Middle frontal gyrus (tissue), 1 donor: ENCODE data around the gene CAPZA3.
"Not testable (repeated sequence)": the region's sequence is repeated elsewhere in the genome, so short reads cannot be mapped to it uniquely, and the experiment has no call there.

Experiments used
- DNase-seq: peaks from one replicate; pipeline ENCODE4 v3.0.0-alpha.2; 2015; ENCODE audit warnings: low spot score; ENCODE audit errors: extremely low spot score

CAPZA3 gene

DNA sequence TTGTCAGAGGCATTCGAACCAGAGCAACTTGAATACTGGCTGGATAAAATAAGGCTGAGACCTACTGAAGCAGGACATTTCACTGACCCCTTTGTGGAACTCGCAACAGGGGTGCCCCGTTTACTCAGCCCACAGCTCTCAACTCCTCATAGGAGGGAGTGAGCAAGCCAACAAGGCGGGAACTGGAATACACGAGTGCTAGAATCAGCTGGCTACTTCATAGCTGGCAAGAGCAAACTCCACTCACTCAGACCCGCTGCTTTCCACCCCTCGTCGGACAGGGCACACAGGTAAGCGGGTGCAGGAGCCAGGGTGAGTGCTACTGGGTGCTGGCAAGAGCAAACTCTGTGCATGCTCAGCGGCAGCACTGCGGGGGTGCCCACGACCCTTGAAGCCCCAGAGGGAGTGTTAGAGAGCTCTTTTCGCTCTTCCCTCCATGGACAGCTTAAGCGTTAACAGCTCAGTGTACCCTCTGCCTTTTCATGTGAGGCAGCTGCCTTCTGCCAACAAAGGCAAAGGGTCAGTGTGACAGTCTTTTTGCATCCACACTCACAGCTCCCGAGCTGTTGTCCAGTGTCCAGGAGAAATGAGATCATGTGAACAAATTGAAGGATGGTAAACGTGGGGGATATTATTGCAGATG is 15.7 kb downstream of the CAPZA3 start:
- no peak for DNase-seq

DNA sequence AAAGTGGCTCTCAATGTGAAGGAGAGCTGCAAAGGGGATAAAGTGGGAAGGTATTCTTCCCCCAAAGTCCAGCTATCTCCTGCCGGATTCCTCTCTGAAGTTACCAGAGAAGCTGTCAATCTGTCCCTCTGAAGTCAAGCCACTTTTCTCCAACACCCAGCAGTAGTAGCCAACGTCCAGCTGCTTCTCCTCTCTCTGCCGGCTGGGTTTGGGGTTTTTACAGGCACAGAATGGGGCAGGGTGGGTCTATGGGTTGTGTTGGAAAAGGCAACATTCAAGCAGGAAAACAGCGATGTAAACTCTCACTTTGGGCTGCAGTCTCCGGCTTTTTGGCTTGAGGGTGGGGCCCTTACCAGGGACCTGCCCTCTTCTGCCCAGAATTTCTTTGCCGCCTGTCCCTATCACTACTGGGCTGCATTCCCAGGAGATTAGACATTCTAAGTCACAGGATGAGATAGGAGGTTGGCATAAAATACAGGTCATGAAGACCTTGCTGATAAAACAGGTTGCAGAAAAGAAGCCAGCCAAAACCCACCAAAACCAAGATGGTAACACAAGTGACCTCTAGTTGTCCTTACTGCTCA is 16.3 kb downstream of the CAPZA3 start:
- no peak for DNase-seq

DNA sequence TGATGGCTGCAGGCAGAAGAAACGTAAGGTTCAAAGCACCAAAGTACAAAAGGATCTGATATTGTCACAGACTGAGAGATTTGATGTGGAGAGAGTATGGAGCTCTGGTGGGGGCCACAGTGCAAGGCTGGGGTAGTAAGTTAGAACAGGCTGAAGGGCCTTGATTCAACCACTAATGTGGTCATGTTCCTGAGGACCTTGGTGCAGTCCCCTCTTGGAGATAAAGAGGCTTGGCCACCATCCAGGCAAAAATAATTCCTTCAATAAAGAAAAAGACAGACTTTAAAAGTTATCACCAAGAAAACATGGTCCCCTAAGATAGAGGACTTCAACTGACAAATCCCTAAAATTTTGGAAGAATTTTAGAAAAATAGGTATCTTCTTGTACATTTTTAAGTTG is 17.4 kb downstream of the CAPZA3 start:
- DNase-seq: no peak

DNA sequence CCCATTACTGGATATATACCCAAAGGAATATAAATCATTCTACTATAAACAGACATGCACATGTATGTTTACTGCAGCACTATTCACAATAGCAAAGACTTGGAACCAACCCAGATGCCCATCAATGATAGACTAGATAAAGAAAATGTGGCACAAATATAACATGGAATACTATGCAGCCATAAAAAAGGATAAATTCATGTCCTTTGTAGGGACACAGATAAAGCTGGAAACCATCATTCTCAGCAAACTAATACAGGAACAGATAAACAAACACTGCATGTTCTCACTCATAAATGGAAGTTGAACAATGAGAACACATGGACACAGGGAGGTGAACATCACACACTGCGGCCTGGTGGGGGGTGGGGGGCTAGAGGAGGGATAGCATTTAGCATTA is 28.6 kb downstream of the CAPZA3 start:
- DNase-seq: not testable (repeated sequence)

DNA sequence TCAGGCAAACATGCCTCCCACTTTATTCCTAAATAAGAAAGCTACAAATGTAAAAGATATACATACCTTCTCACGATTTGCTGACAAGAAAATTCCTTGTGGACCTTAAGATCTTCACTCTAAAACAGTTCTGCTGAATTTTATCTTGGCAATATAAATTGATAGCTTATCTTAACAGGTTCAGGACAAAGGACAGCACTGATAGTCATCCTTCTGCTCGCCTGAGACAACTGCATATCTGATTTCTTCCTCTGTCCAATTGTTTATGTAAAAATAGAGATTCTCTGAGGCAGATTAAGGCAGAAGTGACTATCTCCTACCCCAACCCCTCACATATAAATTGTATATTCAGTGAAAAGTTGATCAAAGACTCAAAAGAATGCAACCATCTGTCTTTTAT is 44.9 kb downstream of the CAPZA3 start:
- no peak for DNase-seq

DNA sequence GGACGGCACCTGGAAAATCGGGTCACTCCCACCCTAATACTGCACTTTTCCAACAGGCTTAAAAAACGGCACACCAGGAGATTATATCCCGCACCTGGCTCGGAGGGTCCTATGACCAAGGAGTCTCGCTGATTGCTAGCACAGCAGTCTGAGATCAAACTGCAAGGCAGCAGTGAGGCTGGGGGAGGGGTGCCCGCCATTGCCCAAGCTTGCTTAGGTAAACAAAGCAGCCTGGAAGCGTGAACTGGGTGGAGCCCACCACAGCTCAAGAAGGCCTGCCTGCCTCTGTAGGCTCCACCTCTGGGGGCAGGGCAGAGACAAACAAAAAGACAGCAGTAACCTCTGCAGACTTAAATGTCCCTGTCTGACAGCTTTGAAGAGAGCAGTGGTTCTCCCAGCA is 47.5 kb downstream of the CAPZA3 start:
- not testable (repeated sequence) for DNase-seq
